Measurements from ENCODE around the gene FGGY. TPM values are rescaled to one million over a fixed set of nuclear protein-coding genes. Genes with fewer than 3 reads are reported as not detected.

The FGGY gene
- total RNA-seq, 1 experiment from 2014 or later, result 12.0 TPM

DNA sequence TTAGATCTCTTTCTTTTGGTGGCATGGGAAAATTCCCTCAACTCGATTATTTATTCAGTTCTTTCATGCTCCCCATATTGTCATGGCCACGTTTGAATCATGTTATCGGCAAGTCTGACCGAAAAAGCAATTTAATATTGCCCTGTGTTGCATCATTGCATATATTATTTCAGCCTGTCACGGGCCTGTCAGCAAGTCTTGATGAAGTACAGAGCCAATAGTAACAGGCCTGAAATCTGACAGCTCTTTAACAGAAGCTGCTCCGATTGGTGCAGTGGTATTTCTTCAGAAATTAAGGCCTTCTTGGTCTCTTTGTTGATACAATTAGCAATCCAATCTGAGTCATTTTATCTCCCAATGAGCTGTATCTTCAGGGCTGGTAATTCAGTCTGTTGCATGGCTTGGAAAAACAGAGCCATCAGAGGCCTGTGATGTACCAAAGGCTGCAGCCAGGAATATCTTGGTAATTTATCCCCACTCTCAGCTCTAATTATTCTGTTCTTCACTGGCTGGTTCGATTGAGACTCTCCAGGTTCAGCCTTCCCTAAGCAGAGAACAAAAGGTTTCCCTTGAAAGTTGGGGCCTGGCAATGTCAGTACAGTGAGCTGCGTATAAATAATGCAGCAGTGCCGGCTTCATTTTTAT lies 149.5 kb downstream of the FGGY start (continued):
- TF ChIP-seq, protein P1, sequence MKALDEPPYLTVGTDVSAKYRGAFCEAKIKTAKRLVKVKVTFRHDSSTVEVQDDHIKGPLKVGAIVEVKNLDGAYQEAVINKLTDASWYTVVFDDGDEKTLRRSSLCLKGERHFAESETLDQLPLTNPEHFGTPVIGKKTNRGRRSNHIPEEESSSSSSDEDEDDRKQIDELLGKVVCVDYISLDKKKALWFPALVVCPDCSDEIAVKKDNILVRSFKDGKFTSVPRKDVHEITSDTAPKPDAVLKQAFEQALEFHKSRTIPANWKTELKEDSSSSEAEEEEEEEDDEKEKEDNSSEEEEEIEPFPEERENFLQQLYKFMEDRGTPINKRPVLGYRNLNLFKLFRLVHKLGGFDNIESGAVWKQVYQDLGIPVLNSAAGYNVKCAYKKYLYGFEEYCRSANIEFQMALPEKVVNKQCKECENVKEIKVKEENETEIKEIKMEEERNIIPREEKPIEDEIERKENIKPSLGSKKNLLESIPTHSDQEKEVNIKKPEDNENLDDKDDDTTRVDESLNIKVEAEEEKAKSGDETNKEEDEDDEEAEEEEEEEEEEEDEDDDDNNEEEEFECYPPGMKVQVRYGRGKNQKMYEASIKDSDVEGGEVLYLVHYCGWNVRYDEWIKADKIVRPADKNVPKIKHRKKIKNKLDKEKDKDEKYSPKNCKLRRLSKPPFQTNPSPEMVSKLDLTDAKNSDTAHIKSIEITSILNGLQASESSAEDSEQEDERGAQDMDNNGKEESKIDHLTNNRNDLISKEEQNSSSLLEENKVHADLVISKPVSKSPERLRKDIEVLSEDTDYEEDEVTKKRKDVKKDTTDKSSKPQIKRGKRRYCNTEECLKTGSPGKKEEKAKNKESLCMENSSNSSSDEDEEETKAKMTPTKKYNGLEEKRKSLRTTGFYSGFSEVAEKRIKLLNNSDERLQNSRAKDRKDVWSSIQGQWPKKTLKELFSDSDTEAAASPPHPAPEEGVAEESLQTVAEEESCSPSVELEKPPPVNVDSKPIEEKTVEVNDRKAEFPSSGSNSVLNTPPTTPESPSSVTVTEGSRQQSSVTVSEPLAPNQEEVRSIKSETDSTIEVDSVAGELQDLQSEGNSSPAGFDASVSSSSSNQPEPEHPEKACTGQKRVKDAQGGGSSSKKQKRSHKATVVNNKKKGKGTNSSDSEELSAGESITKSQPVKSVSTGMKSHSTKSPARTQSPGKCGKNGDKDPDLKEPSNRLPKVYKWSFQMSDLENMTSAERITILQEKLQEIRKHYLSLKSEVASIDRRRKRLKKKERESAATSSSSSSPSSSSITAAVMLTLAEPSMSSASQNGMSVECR (CRISPR knock-in tag; IDR thresholded peaks at IDR 0.05; ENCODE audit: borderline replicate concordance), result no peak
- TF ChIP-seq NR2C2 (CRISPR knock-in tag; IDR thresholded peaks at IDR 0.05) (no peak), NR1H2 (CRISPR knock-in tag; IDR thresholded peaks at IDR 0.05) (no peak), GABPB1 (CRISPR knock-in tag; IDR thresholded peaks at IDR 0.05) (no peak), ZNF138 (CRISPR knock-in tag; conservative IDR thresholded peaks at IDR 0.05) (no peak)

DNA sequence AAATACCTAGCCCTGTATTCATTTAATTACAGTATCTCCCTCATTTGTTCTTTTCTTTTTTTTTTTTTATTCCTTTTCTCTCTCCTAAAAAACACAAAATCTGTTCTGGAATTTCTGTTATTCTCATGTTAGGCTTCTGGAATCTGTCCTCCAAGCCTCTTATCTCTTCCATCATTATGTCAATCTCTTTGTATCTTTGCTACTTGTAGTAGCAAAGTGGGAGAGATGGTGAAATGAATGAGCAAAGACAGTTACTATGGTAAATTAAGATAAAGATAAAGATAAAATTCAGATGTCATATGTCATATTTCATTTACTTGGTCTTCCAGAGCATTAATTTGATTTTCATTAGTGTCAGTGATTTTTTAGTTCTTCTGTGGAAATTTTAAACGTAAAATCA lies 155.1 kb downstream of the FGGY start:
- CTCF ChIA-PET, result no interaction called here
- H3K4me3 Mint-ChIP-seq, result no peak overlapping the region
- H3K9me3 Mint-ChIP-seq, result no peaks in the 10 kb centered on the region; the same call in 1 of the 2 replicates
- no peak for DNase-seq (ENCODE audit: low spot score)
- H3K4me1 Mint-ChIP-seq, result peaks cover 2% of the 10 kb centered on the region
- TF ChIP-seq, protein P2, sequence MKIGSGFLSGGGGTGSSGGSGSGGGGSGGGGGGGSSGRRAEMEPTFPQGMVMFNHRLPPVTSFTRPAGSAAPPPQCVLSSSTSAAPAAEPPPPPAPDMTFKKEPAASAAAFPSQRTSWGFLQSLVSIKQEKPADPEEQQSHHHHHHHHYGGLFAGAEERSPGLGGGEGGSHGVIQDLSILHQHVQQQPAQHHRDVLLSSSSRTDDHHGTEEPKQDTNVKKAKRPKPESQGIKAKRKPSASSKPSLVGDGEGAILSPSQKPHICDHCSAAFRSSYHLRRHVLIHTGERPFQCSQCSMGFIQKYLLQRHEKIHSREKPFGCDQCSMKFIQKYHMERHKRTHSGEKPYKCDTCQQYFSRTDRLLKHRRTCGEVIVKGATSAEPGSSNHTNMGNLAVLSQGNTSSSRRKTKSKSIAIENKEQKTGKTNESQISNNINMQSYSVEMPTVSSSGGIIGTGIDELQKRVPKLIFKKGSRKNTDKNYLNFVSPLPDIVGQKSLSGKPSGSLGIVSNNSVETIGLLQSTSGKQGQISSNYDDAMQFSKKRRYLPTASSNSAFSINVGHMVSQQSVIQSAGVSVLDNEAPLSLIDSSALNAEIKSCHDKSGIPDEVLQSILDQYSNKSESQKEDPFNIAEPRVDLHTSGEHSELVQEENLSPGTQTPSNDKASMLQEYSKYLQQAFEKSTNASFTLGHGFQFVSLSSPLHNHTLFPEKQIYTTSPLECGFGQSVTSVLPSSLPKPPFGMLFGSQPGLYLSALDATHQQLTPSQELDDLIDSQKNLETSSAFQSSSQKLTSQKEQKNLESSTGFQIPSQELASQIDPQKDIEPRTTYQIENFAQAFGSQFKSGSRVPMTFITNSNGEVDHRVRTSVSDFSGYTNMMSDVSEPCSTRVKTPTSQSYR (CRISPR knock-in tag; IDR thresholded peaks at IDR 0.05), result no peak
- TF ChIP-seq FOXK1 (CRISPR knock-in tag; IDR thresholded peaks at IDR 0.05) (no peak), SOX15 (CRISPR knock-in tag; IDR thresholded peaks at IDR 0.05) (no peak)
- no peak for ATAC-seq
- no peaks in the 10 kb centered on the region for H3K27me3 Mint-ChIP-seq (ENCODE audit: low read depth)
- POLR2A ChIA-PET, result no interaction called here
- H3K36me3 Mint-ChIP-seq, result no peaks in the 10 kb centered on the region
- H3K27ac Mint-ChIP-seq, result no peak overlapping the region

DNA sequence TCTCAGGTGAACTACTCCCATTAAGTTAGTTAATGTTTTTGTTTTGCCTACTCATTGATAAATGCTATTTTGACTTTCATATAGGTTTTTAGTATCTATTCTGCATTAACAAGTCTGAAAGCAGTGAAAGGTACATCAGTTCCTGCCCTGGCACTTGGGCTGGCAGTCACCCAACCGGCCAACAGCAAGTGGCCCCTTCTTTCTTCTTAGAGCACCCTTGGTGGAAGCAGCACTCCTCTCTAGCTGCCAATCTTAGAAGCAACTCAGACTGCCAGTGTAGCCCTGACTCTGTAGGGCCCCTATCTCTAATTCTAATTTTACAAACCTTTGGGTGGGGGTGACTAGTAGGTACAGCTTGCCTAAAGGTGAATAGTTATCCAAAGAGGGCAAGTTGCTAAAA lies 155.7 kb downstream of the FGGY start:
- Mint-ChIP-seq H3K36me3 (no peaks in the 10 kb centered on the region), H3K27me3 (ENCODE audit: low read depth) (no peaks in the 10 kb centered on the region), H3K4me3 (no peak overlapping the region), H3K4me1 (no peaks in the 10 kb centered on the region), H3K9me3 (no peaks in the 10 kb centered on the region; the same call in 1 of the 2 replicates), H3K27ac (no peak overlapping the region)
- TF ChIP-seq JAZF1 (CRISPR knock-in tag; IDR thresholded peaks at IDR 0.05) (no peak), SMAD4 (CRISPR knock-in tag; IDR thresholded peaks at IDR 0.05) (no peak), FOXJ3 (CRISPR knock-in tag; IDR thresholded peaks at IDR 0.05; ENCODE audit: borderline replicate concordance) (no peak), GTF2I (CRISPR knock-in tag; conservative IDR thresholded peaks at IDR 0.05) (no peak), TP53 (CRISPR knock-in tag; IDR thresholded peaks at IDR 0.05) (no peak), ZNF423 (CRISPR knock-in tag; IDR thresholded peaks at IDR 0.05) (no peak), SMAD3 (CRISPR knock-in tag; IDR thresholded peaks at IDR 0.05; ENCODE audit: borderline replicate concordance) (no peak), TEAD1 (CRISPR knock-in tag; IDR thresholded peaks at IDR 0.05) (no peak), TCF7 (CRISPR knock-in tag; IDR thresholded peaks at IDR 0.05; ENCODE audit: low read depth) (no peak), ZNF317 (CRISPR knock-in tag; IDR thresholded peaks at IDR 0.05; ENCODE audit: borderline replicate concordance, low read depth) (no peak), RORB (CRISPR knock-in tag; IDR thresholded peaks at IDR 0.05) (no peak)
- TF ChIP-seq, protein P3, sequence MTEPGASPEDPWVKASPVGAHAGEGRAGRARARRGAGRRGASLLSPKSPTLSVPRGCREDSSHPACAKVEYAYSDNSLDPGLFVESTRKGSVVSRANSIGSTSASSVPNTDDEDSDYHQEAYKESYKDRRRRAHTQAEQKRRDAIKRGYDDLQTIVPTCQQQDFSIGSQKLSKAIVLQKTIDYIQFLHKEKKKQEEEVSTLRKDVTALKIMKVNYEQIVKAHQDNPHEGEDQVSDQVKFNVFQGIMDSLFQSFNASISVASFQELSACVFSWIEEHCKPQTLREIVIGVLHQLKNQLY (CRISPR knock-in tag; IDR thresholded peaks at IDR 0.05), result no peak
- TF ChIP-seq, protein P4, sequence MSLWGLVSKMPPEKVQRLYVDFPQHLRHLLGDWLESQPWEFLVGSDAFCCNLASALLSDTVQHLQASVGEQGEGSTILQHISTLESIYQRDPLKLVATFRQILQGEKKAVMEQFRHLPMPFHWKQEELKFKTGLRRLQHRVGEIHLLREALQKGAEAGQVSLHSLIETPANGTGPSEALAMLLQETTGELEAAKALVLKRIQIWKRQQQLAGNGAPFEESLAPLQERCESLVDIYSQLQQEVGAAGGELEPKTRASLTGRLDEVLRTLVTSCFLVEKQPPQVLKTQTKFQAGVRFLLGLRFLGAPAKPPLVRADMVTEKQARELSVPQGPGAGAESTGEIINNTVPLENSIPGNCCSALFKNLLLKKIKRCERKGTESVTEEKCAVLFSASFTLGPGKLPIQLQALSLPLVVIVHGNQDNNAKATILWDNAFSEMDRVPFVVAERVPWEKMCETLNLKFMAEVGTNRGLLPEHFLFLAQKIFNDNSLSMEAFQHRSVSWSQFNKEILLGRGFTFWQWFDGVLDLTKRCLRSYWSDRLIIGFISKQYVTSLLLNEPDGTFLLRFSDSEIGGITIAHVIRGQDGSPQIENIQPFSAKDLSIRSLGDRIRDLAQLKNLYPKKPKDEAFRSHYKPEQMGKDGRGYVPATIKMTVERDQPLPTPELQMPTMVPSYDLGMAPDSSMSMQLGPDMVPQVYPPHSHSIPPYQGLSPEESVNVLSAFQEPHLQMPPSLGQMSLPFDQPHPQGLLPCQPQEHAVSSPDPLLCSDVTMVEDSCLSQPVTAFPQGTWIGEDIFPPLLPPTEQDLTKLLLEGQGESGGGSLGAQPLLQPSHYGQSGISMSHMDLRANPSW (CRISPR knock-in tag; conservative IDR thresholded peaks at IDR 0.05; ENCODE audit: low read depth), result no peak
- TF ChIP-seq, protein P5, sequence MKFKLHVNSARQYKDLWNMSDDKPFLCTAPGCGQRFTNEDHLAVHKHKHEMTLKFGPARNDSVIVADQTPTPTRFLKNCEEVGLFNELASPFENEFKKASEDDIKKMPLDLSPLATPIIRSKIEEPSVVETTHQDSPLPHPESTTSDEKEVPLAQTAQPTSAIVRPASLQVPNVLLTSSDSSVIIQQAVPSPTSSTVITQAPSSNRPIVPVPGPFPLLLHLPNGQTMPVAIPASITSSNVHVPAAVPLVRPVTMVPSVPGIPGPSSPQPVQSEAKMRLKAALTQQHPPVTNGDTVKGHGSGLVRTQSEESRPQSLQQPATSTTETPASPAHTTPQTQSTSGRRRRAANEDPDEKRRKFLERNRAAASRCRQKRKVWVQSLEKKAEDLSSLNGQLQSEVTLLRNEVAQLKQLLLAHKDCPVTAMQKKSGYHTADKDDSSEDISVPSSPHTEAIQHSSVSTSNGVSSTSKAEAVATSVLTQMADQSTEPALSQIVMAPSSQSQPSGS (CRISPR knock-in tag; IDR thresholded peaks at IDR 0.05; ENCODE audit: borderline replicate concordance, low read depth), result no peak
- DNase-seq (ENCODE audit: low spot score), result no peak
- ATAC-seq, result no peak
- CTCF ChIA-PET, result no interaction called here
- POLR2A ChIA-PET, result no interaction called here

Measured in WTC11 (cell line).